HG02973 (cell line): ENCODE data around the gene PDHB.

Source experiments
- ATAC-seq: cut with Tn5 transposase; IDR thresholded peaks from one replicate; pipeline ENCODE4 v1.9.1; 2021; ENCODE audit warnings: moderate library complexity; ENCODE audit not compliant: unreplicated experiment

PDHB gene

GRCh38 chr3:58404396-58404795 is 29.2 kb downstream of the PDHB start:
- no peak for ATAC-seq

DNA sequence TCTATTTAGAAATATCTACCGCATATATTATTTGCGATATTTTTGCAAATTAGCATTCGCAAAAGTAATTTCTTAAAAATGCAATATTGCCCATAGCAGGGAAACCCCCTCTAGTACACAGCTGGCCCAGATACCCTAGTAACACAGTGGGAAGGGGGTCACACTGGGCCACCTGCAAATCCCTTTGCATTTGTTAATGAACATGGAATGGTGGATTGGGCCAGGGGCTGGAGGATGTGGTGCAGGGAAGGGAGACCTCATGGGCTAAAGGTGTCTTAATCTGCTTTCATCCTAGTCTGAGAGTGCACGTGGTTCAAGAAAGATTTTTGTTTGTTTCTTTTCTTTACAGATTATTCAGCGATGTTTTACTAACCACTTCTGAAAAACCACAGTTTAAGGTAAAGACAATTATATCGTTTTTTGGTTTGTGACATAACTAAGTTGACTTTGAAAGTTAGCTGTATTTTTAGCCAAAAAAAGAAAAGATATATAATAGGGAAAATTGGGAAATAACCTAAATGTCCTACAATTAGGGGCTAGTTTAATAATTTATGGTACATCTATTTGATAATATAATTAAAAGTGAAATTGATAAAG is 30.0 kb downstream of the PDHB start:
- ATAC-seq = no peak

GRCh38 chr3:58398669-58399333 is 34.8 kb downstream of the PDHB start:
- ATAC-seq = no peak

GRCh38 chr3:58394339-58394738 is 39.3 kb downstream of the PDHB start:
- no peak for ATAC-seq

- no peak for ATAC-seq
Measured at GRCh38 chr3:58392181-58392580, 41.5 kb downstream of the PDHB start.

DNA sequence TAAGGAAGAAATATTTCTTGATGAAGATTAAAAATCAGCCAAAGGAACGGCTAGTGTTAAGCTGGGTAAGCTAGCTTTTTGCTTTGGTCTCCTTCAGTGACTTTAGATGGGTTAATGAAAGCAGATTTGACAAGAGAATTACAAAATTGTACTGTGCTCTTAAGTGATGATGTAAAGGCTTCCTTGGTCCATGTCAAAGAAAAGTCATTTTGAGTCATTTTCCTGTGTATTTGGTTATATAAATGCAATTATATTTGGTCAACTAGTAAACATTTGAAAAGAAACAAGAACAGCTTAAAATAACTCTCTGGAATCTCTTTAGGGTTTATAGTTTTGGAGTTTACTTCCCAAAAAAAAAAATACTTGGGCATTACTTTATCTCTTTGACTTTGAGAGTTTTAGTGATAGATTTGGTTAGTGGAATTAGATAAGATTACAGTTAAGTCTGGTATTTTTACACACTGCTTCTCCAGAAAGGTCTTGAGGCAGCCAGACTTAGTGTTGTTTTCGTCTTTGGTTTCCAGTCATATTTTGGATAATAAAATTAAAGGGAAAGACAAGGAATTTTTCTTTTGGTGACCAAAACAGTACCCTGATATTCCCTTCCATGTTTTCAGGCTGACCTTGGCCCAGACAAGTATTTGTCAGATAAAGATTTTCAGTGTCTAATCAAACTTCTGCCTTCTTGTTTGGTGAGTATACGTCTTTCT is 42.3 kb downstream of the PDHB start:
- ATAC-seq = no peak

GRCh38 chr3:58388550-58389091 is 45.0 kb downstream of the PDHB start:
- no peak for ATAC-seq

DNA sequence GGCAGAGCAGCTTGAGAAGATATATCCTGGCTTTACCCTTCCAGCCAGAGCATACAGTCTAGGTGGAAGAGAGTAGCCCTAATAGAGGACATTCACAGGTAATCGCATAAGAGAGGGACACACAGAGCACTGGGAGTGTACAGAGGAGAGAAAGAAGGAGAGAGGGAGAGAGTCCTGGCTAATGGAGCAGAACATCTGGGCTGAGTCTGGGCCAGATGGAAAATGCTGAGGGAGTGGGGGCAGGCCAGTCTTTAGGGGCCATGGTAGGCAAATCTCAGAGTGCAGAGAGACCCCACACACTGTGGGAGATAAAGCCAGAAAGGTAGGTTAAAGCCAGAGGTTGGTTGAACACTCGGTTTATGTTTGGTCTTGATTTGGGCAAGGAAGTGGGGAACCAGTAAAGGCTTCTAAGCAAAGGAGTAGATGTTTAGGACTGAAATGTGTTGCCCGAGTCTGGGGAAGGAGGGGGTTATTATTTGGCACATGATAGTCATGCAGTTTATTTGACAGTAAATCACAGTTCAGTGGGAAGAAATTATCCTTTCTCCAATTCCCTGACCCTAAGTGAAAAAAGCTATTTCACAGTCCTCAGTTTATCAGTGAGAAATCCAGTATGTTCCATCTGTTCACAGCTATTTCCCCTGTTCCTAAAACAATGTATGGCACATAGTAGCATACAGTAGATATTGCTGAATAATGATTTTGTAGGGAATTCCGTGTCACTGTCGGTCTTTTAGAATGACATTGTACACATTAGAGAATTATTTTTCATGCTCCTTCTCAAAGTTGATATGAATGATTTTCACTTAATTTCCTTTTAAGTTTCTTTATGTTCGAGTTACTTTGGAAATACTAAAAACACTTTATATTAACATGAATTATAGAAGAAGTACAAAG is 45.7 kb downstream of the PDHB start:
- no peak for ATAC-seq

- no peak for ATAC-seq
Measured at GRCh38 chr3:58386626-58387365, 46.8 kb downstream of the PDHB start.

- ATAC-seq = no peak
Measured at GRCh38 chr3:58384381-58385090, 49.1 kb downstream of the PDHB start.

DNA sequence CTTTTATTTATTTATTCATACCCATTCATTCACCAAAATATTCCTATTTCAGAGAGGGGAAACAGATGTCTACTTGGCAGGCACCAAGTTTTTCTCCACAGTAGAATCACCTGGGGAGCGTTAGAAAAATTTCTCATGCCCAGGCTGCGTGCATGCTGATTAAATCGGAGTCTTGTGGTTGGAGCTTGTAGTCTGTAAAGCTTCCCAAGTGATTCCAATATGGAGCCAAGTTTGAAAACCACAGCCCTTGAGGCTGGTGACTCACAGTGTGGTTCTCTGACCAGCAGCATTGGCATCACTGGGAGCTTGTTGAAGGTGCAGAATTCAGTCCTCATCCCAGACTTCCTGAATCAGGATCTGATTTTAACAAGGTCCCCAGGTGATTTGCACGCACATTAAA is 49.7 kb downstream of the PDHB start:
- no peak for ATAC-seq

- ATAC-seq = no peak
Measured at GRCh38 chr3:58383476-58383875, 50.2 kb downstream of the PDHB start.

DNA sequence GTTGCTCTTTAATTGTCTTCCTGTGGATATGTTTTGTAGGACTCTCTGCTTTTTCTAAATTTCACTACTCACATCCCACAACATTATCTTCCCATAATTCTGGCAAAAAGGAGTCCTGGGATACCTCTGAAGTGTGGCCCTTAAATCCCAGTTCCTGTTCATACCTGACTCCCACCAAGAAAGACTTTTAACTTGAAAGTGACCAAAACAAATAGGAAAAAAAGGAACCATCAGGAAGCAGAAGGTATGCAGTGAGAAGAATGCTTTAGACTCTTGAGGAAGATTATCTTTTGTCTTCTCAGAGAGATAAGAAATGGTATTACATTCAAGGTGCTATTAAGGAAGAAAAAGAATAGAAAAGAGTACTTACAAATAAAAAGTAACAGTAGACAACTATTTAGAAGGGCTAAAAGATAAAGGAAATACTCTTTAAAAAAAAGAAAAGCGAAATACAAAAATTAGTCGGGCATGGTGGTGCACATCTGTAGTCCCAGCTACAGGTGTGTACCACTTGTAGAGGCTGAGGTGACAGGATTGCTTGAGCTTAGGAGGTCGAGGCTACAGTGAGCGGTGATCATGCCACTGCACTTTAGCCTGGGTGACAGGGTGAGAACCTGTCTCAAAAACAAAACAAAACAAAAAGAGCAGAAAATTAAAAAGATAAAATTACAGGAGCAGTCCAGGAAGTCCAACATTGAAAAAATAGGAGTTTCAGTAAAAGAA is 54.1 kb downstream of the PDHB start:
- ATAC-seq = no peak

GRCh38 chr3:58377750-58378149 is 55.9 kb downstream of the PDHB start:
- no peak for ATAC-seq
